Fibroblast of skin of right biceps (primary cell): ENCODE results near the gene ATP12A.
"Not testable (repeated sequence)": the region's sequence is repeated elsewhere in the genome, so short reads cannot be mapped to it uniquely, and the experiment has no call there.

ENCODE experiments used
- DNase-seq: peaks from one replicate; pipeline ENCODE4 v3.0.0-alpha.2; 2013

ATP12A gene

GRCh38 chr13:24691381-24691780 is 11.2 kb downstream of the ATP12A start:
- DNase-seq = no peak

GRCh38 chr13:24692561-24692960 is 12.4 kb downstream of the ATP12A start:
- DNase-seq = peak; percentile 22

GRCh38 chr13:24693862-24694471 is 13.8 kb downstream of the ATP12A start:
- peak; percentile 50 for DNase-seq

GRCh38 chr13:24694907-24695306 is 14.7 kb downstream of the ATP12A start:
- no peak for DNase-seq

GRCh38 chr13:24698686-24699085 is 18.5 kb downstream of the ATP12A start:
- DNase-seq = no peak

GRCh38 chr13:24699541-24699940 is 19.3 kb downstream of the ATP12A start:
- no peak for DNase-seq

- DNase-seq = no peak
Measured at GRCh38 chr13:24700539-24700938, 20.3 kb downstream of the ATP12A start.

GRCh38 chr13:24706886-24707585 is 26.8 kb downstream of the ATP12A start:
- no peak for DNase-seq

GRCh38 chr13:24709186-24709913 is 29.1 kb downstream of the ATP12A start:
- DNase-seq = no peak

GRCh38 chr13:24713022-24713421 is 32.8 kb downstream of the ATP12A start:
- DNase-seq = no peak

GRCh38 chr13:24716011-24716410 is 35.8 kb downstream of the ATP12A start:
- DNase-seq = no peak

- DNase-seq = no peak
Measured at GRCh38 chr13:24716446-24716845, 36.2 kb downstream of the ATP12A start.

- no peak for DNase-seq
Measured at GRCh38 chr13:24717217-24717616, 37.0 kb downstream of the ATP12A start.

GRCh38 chr13:24718192-24718965 is 38.2 kb downstream of the ATP12A start:
- DNase-seq = no peak

GRCh38 chr13:24719139-24719538 is 38.9 kb downstream of the ATP12A start:
- DNase-seq = no peak

GRCh38 chr13:24723206-24723605 is 43.0 kb downstream of the ATP12A start:
- DNase-seq = no peak

GRCh38 chr13:24724714-24725113 is 44.5 kb downstream of the ATP12A start:
- no peak for DNase-seq

- no peak for DNase-seq
Measured at GRCh38 chr13:24725379-24725778, 45.2 kb downstream of the ATP12A start.

GRCh38 chr13:24727731-24728601 is 47.8 kb downstream of the ATP12A start:
- DNase-seq = peak; percentile 77

GRCh38 chr13:24730873-24731567 is 50.8 kb downstream of the ATP12A start:
- not testable (repeated sequence) for DNase-seq

GRCh38 chr13:24734950-24735349 is 54.7 kb downstream of the ATP12A start:
- DNase-seq = no peak

GRCh38 chr13:24737042-24737441 is 56.8 kb downstream of the ATP12A start:
- DNase-seq = no peak
